HEK293 (cell line): ENCODE measurements around the gene PLIN5.

ENCODE experiments used
- BCL11A ChIP-seq: fragments of 450-650 bp; formaldehyde crosslinking; IDR thresholded peaks from 2 replicates; pipeline ENCODE4 v1.5.1; 2016; ENCODE audit warnings: low read depth, missing biosample characterization, missing genetic modification characterization
- CTCF ChIP-seq: fragments of 450-650 bp; formaldehyde crosslinking; IDR thresholded peaks from 2 replicates; pipeline ENCODE4 v1.5.1; 2016; ENCODE audit warnings: missing biosample characterization, missing genetic modification characterization
- HIC1 ChIP-seq: fragments of 450-650 bp; formaldehyde crosslinking; IDR thresholded peaks from 2 replicates; pipeline ENCODE4 v1.5.1; 2016; ENCODE audit warnings: missing biosample characterization, missing genetic modification characterization
- HOXD13 ChIP-seq: sonication (generic); formaldehyde crosslinking; IDR thresholded peaks from 2 replicates; pipeline ENCODE4 v1.8.0; 2022; ENCODE audit warnings: missing genetic modification reagents, borderline replicate concordance
- KLF8 ChIP-seq: fragments of 450-650 bp; formaldehyde crosslinking; IDR thresholded peaks from 2 replicates; pipeline ENCODE4 v1.5.1; 2016; ENCODE audit warnings: missing biosample characterization, missing genetic modification characterization
- MZF1 ChIP-seq: fragments of 450-650 bp; formaldehyde crosslinking; IDR thresholded peaks from 2 replicates; pipeline ENCODE4 v1.5.1; 2017; ENCODE audit warnings: missing biosample characterization, missing genetic modification characterization, borderline replicate concordance
- REST ChIP-seq: fragments of 450-650 bp; formaldehyde crosslinking; IDR thresholded peaks from 2 replicates; pipeline ENCODE4 v1.5.1; 2016; ENCODE audit warnings: missing biosample characterization, missing genetic modification characterization
- ZNF280C ChIP-seq: fragments of 450-650 bp; formaldehyde crosslinking; IDR thresholded peaks from 2 replicates; pipeline ENCODE4 v1.5.1; 2016; ENCODE audit warnings: missing biosample characterization, missing genetic modification characterization
- ZNF433 ChIP-seq: fragments of 450-650 bp; formaldehyde crosslinking; IDR thresholded peaks from 2 replicates; pipeline ENCODE4 v1.5.1; 2016; ENCODE audit warnings: missing biosample characterization, missing genetic modification characterization, low read depth
- ZNF529 ChIP-seq: fragments of 450-650 bp; formaldehyde crosslinking; IDR thresholded peaks from 2 replicates; pipeline ENCODE4 v1.5.1; 2017; ENCODE audit warnings: missing genetic modification characterization, missing biosample characterization; ENCODE audit not compliant: insufficient replicate concordance

GRCh38 chr19:4516199-4516938, 18.7 kb downstream of the PLIN5 start:
- TF ChIP-seq KLF8 (tag by site-specific recombination), result no peak
- no peak for TF ChIP-seq BCL11A
- no peak for TF ChIP-seq ZNF529
- TF ChIP-seq CTCF, result no peak
- TF ChIP-seq MZF1 (tag by site-specific recombination), result no peak
- no peak for TF ChIP-seq REST (tag by site-specific recombination)
- no peak for TF ChIP-seq ZNF280C (tag by site-specific recombination)
- no peak for TF ChIP-seq ZNF433 (tag by site-specific recombination)
- no peak for TF ChIP-seq HOXD13 (CRISPR knock-in tag)
- TF ChIP-seq HIC1 (tag by site-specific recombination), result no peak
